ENCODE data around the gene CELF4.

DNA sequence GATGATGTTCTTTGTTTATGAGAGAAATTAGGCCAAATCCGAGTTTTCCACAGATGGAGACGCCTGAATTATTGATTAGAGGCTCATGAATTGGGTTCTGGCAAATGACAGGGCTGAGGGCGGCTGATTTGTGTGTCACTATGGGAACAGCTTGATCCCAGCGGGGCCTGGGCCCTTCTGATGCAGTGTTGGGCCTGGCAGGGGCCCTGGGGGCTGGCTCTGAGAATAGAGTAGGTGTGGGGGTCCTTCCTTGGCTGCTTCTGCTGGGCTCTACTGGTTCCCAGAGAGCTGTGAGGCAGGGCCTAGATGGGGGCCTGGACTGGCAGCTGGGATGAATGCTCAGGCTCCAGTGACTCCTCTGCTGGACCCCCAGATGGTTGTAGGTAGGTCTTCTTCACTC lies 164.8 kb downstream of the CELF4 start:
- TF ChIP-seq, protein P1, sequence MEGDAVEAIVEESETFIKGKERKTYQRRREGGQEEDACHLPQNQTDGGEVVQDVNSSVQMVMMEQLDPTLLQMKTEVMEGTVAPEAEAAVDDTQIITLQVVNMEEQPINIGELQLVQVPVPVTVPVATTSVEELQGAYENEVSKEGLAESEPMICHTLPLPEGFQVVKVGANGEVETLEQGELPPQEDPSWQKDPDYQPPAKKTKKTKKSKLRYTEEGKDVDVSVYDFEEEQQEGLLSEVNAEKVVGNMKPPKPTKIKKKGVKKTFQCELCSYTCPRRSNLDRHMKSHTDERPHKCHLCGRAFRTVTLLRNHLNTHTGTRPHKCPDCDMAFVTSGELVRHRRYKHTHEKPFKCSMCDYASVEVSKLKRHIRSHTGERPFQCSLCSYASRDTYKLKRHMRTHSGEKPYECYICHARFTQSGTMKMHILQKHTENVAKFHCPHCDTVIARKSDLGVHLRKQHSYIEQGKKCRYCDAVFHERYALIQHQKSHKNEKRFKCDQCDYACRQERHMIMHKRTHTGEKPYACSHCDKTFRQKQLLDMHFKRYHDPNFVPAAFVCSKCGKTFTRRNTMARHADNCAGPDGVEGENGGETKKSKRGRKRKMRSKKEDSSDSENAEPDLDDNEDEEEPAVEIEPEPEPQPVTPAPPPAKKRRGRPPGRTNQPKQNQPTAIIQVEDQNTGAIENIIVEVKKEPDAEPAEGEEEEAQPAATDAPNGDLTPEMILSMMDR (conservative IDR thresholded peaks at IDR 0.05 in 1 of 2, IDR thresholded peaks at IDR 0.05 in 1 of 2; ENCODE audit: low read depth in 1 of 2, low read length in 2 of 2), result no peak
- no peak for TF ChIP-seq EZH2 (IDR thresholded peaks at IDR 0.05; ENCODE audit: low read length, missing control alignments)
